HUES6 (cell line): ENCODE results near the gene PDE4B.
"Not testable (repeated sequence)": the region's sequence is repeated elsewhere in the genome, so short reads cannot be mapped to it uniquely, and the experiment has no call there.

Experiments
- H3K27ac ChIP-seq: 2 replicates; pipeline ENCODE4 v1.7.0; 2013; ENCODE audit warnings: low read depth, mild to moderate bottlenecking, low read length, inconsistent platforms
- H3K27me3 ChIP-seq: 2 replicates; pipeline ENCODE4 v1.6.1; 2013; ENCODE audit warnings: low read length; ENCODE audit not compliant: control insufficient read depth, insufficient read depth
- H3K36me3 ChIP-seq: 2 replicates; pipeline ENCODE4 v1.6.1; 2013; ENCODE audit warnings: low read length; ENCODE audit not compliant: control insufficient read depth, insufficient read depth
- H3K4me1 ChIP-seq: 2 replicates; pipeline ENCODE4 v1.6.1; 2013; ENCODE audit warnings: low read length; ENCODE audit not compliant: control insufficient read depth, insufficient read depth
- H3K4me3 ChIP-seq: 2 replicates; pipeline ENCODE4 v1.5.1; 2013; ENCODE audit warnings: low read depth, low read length
- H3K9ac ChIP-seq: one replicate; pipeline ENCODE4 v1.6.1; 2013; ENCODE audit warnings: mild to moderate bottlenecking, low read length
- H3K9me3 ChIP-seq: 2 replicates; pipeline ENCODE4 v1.6.1; 2013; ENCODE audit warnings: low read depth, low read length; ENCODE audit not compliant: control insufficient read depth, insufficient read depth

The PDE4B gene

DNA sequence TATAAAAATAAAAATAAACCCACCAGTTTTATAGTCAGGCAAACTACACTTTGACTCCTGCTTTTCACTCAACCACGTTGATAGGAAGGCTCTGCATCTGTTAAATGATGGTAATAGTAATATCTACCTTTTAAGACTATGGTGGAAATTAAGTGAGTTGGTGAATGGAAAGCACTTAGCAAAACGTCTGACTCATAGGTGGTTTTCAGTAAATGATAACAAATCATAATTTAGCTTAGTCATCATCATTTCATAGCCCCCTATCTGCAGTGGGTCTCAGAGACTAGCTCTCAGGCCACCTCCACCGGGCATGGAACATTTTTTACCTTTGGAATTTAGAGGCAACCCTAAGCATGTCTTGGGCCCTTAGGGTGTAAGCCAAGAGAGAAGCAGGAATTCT lies 160.0 kb downstream of the PDE4B start:
- no peaks in the 10 kb centered on the region for H3K4me1 ChIP-seq
- H3K9ac ChIP-seq: no peak overlapping the region
- H3K36me3 ChIP-seq: no peaks in the 10 kb centered on the region
- no peaks in the 10 kb centered on the region for H3K27me3 ChIP-seq
- H3K4me3 ChIP-seq: no peak overlapping the region
- no peaks in the 10 kb centered on the region for H3K9me3 ChIP-seq
- no peak overlapping the region for H3K27ac ChIP-seq

DNA sequence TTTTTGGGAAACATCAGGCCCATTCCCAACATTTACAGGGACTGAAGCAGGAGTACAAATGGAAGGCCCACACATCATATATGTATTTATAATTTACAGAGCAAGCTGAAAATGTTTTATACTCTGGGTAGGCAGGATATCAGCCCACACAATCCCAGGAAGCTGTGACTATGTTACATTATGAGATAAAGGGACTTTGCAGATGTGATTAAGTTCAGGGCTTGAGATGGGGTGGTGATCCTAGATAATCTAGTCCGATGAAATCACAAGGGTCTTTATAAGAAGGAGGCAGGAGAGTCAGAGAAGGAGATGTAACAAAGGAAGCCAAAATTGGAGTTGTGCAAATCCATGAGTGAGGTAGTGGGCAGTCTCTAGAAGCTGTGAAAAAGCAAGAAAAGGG lies 160.5 kb downstream of the PDE4B start:
- no peak overlapping the region for H3K9ac ChIP-seq
- H3K27ac ChIP-seq: no peak overlapping the region
- H3K4me3 ChIP-seq: no peak overlapping the region
- no peaks in the 10 kb centered on the region for H3K9me3 ChIP-seq
- no peaks in the 10 kb centered on the region for H3K27me3 ChIP-seq
- H3K36me3 ChIP-seq: no peaks in the 10 kb centered on the region
- no peaks in the 10 kb centered on the region for H3K4me1 ChIP-seq

DNA sequence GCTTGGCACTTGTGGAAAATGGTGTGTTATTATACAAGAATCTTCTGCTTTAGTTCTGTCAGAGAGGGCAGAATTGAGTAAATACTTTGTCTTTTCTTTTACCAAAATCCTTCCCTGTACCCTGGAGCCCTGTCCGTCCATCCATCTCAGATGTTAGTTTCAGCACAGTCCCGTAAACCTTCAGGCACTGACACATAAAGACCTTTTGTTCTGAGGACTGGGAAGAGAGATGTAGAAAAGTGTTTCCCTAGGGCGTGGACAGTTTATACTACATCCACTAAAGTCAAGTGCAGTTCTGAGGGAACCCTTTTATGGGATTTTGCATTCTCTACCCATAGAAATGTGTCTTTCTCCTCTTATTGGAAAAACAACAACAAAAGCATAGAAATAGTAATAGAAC lies 162.4 kb downstream of the PDE4B start:
- Histone ChIP-seq H3K4me3 (no peak overlapping the region), H3K36me3 (no peaks in the 10 kb centered on the region), H3K27me3 (no peaks in the 10 kb centered on the region), H3K4me1 (no peaks in the 10 kb centered on the region), H3K9me3 (no peaks in the 10 kb centered on the region), H3K9ac (no peak overlapping the region), H3K27ac (no peak overlapping the region)

DNA sequence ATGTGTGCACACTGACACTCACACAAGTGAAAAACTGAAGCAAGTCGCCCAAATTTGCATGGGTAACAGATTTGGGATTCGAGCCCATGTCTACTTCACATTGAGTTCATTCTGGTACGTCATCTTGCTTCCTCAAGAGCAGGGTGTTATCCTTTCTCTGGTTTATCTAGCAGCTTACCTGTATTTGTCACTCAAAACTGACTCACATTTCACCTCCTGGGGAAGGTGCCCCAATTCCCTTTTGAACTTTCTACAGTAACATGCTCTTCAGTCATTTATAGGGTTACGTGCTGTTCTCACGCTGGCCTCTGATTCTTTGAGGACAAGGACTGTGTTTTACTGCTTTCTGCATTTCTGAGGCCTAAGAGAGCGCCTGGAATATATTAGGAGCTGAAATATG lies 162.8 kb downstream of the PDE4B start:
- no peak overlapping the region for H3K4me3 ChIP-seq
- H3K9ac ChIP-seq: no peak overlapping the region
- H3K9me3 ChIP-seq: no peaks in the 10 kb centered on the region
- H3K27ac ChIP-seq: no peak overlapping the region
- no peaks in the 10 kb centered on the region for H3K27me3 ChIP-seq
- H3K4me1 ChIP-seq: no peaks in the 10 kb centered on the region
- H3K36me3 ChIP-seq: no peaks in the 10 kb centered on the region

DNA sequence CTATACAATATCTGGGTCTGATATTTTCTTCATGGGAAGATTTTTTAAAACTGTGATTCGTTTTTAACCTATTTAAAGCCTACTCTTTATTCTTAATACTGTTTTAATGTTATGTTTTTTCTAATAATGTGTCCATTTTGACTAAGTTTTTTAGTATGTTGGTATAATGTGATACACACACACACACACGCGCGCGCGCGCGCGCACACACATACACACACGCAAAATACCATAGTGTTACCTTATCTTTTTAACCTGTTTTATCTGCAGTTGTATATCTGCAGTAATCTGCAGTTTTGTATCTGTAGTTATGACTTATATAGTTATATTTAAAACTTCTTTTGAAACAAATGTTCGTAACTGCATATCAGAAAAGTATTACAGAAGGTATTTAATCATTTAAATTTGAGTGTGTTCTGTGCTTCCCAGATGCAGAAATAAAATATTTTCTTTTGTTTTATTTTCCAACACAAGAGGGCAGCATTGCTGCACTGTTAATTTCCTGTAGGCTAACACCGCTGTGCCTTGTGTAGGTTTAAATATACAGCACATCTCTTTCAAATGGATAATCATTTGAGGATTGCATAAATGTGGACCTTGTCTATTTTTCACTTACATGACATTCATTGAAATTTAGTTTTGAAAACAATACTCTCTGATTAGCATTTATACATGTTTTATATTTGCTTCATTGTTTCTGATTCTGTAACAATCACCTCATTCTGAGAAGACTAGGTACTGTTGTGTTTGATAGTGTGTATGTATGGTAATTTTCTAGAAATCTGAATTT lies 166.1 kb downstream of the PDE4B start:
- H3K36me3 ChIP-seq: no peaks in the 10 kb centered on the region
- no peaks in the 10 kb centered on the region for H3K4me1 ChIP-seq
- no peaks in the 10 kb centered on the region for H3K27me3 ChIP-seq
- no peak overlapping the region for H3K4me3 ChIP-seq
- H3K27ac ChIP-seq: no peak overlapping the region
- H3K9ac ChIP-seq: no peak overlapping the region
- no peaks in the 10 kb centered on the region for H3K9me3 ChIP-seq

DNA sequence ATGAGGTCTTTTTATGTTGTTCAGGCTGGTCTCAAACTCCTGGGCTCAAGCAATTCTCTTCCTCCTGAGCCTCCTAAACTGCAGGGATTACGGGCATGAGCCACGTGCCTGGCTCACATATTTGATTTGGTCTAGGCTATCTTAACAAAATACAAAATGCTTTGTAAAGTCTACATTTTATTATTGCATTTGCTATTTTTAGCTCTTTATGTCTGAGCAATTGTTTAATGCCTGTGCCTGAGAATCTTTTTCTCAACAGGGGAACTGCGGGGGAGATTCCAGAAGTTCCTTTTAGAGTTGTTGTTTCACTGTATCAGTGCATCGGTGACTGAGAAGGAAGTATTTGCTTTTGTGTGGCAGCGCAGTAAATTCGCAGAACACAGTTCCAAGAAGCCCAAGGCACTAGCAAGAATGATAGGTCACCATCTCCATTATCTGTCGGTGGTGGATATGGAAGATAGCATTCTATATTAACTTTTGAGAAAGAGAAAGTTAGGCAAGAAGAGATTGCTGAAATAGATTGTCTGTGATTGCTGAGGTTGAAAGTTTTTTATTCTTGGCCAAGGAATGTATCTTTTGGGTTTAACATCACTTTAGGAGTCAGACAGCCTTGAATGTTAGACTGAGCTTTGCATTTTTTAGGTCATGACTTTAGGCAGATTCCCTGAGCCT lies 167.3 kb downstream of the PDE4B start:
- H3K36me3 ChIP-seq: no peaks in the 10 kb centered on the region
- no peak overlapping the region for H3K9ac ChIP-seq
- H3K27ac ChIP-seq: no peak overlapping the region
- H3K4me3 ChIP-seq: no peak overlapping the region
- no peaks in the 10 kb centered on the region for H3K9me3 ChIP-seq
- H3K27me3 ChIP-seq: no peaks in the 10 kb centered on the region
- H3K4me1 ChIP-seq: no peaks in the 10 kb centered on the region

GRCh38 chr1:65963156-65963888 lies 170.6 kb downstream of the PDE4B start:
- H3K27ac ChIP-seq: no peak overlapping the region
- no peaks in the 10 kb centered on the region for H3K4me1 ChIP-seq
- H3K4me3 ChIP-seq: no peak overlapping the region
- no peaks in the 10 kb centered on the region for H3K27me3 ChIP-seq
- H3K9me3 ChIP-seq: no peaks in the 10 kb centered on the region
- H3K9ac ChIP-seq: no peak overlapping the region
- no peaks in the 10 kb centered on the region for H3K36me3 ChIP-seq

DNA sequence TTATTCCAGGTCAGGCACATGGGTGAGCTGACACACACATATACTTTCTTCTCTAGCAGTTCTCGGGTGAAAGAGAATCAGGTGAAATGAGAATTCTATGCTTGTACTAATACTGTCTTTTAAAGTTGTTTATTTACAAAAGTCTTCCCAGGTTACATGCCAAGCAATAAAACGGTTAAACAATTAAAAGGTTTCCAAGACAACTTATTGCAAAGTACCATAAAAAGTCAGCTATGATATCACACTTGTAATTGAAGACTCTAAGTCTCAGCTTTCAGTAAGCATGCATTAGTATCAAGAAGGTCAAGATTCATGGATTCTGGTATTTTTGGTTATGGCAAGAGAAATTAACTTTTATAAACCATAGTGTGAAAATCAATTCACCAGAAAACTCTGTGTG lies 171.4 kb downstream of the PDE4B start:
- Histone ChIP-seq H3K4me3 (no peak overlapping the region), H3K27me3 (no peaks in the 10 kb centered on the region), H3K27ac (no peak overlapping the region), H3K9ac (no peak overlapping the region), H3K4me1 (no peaks in the 10 kb centered on the region), H3K9me3 (no peaks in the 10 kb centered on the region), H3K36me3 (no peaks in the 10 kb centered on the region)

GRCh38 chr1:65965112-65965996 lies 172.7 kb downstream of the PDE4B start:
- H3K4me3 ChIP-seq: no peak overlapping the region
- no peak overlapping the region for H3K27ac ChIP-seq
- H3K27me3 ChIP-seq: no peaks in the 10 kb centered on the region

DNA sequence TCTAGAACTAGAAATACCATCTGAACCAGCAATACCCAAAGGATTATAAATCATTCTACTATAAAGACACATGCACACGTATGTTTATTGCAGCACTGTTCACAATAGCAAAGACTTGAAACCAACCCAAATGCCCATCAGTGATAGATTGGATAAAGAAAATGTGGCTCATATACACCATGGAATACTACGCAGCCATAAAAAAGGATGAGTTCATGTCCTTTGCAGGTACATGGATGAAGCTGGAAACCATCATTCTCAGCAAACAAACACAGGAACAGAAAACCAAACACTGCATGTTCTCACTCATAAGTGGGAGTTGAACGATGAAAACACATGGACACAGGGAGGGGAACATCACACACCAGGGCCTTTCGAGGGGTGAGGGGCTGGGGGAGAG lies 174.8 kb downstream of the PDE4B start:
- not testable (repeated sequence) for H3K4me1 ChIP-seq, H3K4me3 ChIP-seq, H3K9me3 ChIP-seq, H3K9ac ChIP-seq, H3K27ac ChIP-seq, H3K36me3 ChIP-seq, H3K27me3 ChIP-seq

More at GRCh38 chr1:65965112-65965996, 172.7 kb downstream of the PDE4B start:
- H3K9ac ChIP-seq: no peak overlapping the region
- no peaks in the 10 kb centered on the region for H3K9me3 ChIP-seq
- no peaks in the 10 kb centered on the region for H3K36me3 ChIP-seq
- H3K4me1 ChIP-seq: no peaks in the 10 kb centered on the region
